Hepatocyte (in vitro differentiated cells): ENCODE results near the gene IGF2. TPM values are rescaled to one million over a fixed set of nuclear protein-coding genes. Genes with fewer than 3 reads are reported as not detected.

ENCODE experiments used
- DNase-seq: peaks from one replicate; pipeline ENCODE4 v3.0.0-alpha.2; 2016; ENCODE audit warnings: low spot score
- H2AFZ ChIP-seq: fragments of 200-600 bp; sonication (generic); 2 replicates; pipeline ENCODE4 v1.6.0; 2016; ENCODE audit warnings: antibody characterized with exemption, mild to moderate bottlenecking
- H3K27ac ChIP-seq: fragments of 200-600 bp; sonication (generic); 2 replicates; pipeline ENCODE4 v1.5.1; 2016; ENCODE audit warnings: mild to moderate bottlenecking
- H3K27me3 ChIP-seq: fragments of 200-600 bp; sonication (generic); 2 replicates; pipeline ENCODE4 v1.6.1; 2016
- H3K36me3 ChIP-seq: fragments of 200-600 bp; sonication (generic); replicated peaks from 2 replicates; pipeline ENCODE4 v1.5.1; 2016; ENCODE audit warnings: low read depth; ENCODE audit not compliant: insufficient read depth
- H3K4me1 ChIP-seq: fragments of 200-600 bp; sonication (generic); 2 replicates; pipeline ENCODE4 v1.5.1; 2016; ENCODE audit warnings: mild to moderate bottlenecking, moderate library complexity; ENCODE audit not compliant: insufficient read depth
- H3K4me2 ChIP-seq: fragments of 200-600 bp; sonication (generic); 2 replicates; pipeline ENCODE4 v1.6.0; 2016
- H3K4me3 ChIP-seq: fragments of 200-600 bp; sonication (generic); 2 replicates; pipeline ENCODE4 v1.5.1; 2016; ENCODE audit warnings: mild to moderate bottlenecking
- H3K79me2 ChIP-seq: fragments of 200-600 bp; sonication (generic); 2 replicates; pipeline ENCODE4 v1.6.0; 2017; ENCODE audit warnings: mild to moderate bottlenecking
- H3K9me2 ChIP-seq: fragments of 200-600 bp; sonication (generic); replicated peaks from 2 replicates; pipeline ENCODE4 v1.6.0; 2017; ENCODE audit warnings: mild to moderate bottlenecking; ENCODE audit not compliant: insufficient read depth
- H3K9me3 ChIP-seq: fragments of 200-600 bp; sonication (generic); 2 replicates; pipeline ENCODE4 v1.5.1; 2016; ENCODE audit warnings: low read depth, mild to moderate bottlenecking
- H4K20me1 ChIP-seq: fragments of 200-600 bp; sonication (generic); 2 replicates; pipeline ENCODE4 v1.6.0; 2016; ENCODE audit warnings: mild to moderate bottlenecking; ENCODE audit not compliant: insufficient read depth, poor library complexity, severe bottlenecking
- CTCF ChIP-seq: fragments of 200-600 bp; sonication (generic); IDR thresholded peaks from 2 replicates; pipeline ENCODE4 v1.5.1; 2016; ENCODE audit warnings: antibody characterized with exemption, mild to moderate bottlenecking; ENCODE audit not compliant: poor library complexity
- EZH2 ChIP-seq: fragments of 200-600 bp; sonication (generic); IDR thresholded peaks from 2 replicates; pipeline ENCODE4 v1.6.1; 2016; ENCODE audit warnings: antibody characterized with exemption, mild to moderate bottlenecking, borderline replicate concordance
- EZH2phosphoT487 ChIP-seq: fragments of 200-600 bp; sonication (generic); IDR thresholded peaks from one replicate; pipeline ENCODE4 v1.6.1; 2018; ENCODE audit warnings: antibody characterized with exemption, mild to moderate bottlenecking, low read depth, moderate library complexity; ENCODE audit not compliant: unreplicated experiment, severe bottlenecking
- WGBS: methylation state at CpG from one replicate; pipeline ENCODE4 v1.1.6; 2016; ENCODE audit warnings: low lambda C conversion rate; ENCODE audit errors: missing lambda C conversion rate; 5-methylcytosine and 5-hydroxymethylcytosine counted together
- polyA plus RNA-seq: library from polyadenylated mRNA; unstranded; fragments of >200 nt; fragmentation: Nextera tagmentation; extraction: Ambion mirVana; gene quantifications from 2 replicates; pipeline ENCODE4 v1.2.1, GENCODE V29; 2016
- total RNA-seq: library from RNA; depleted of rRNA; stranded (reverse); fragments of >200 nt; gene quantifications from 2 replicates; pipeline ENCODE4 v1.2.3, GENCODE V29; 2014

Gene IGF2
- total and polyA plus RNA-seq, 2 experiments from 2014 or later, result 1,507 to 2,911 TPM

GRCh38 chr11:2167141-2168045 is 28.2 kb upstream of the IGF2 start:
- DNase-seq, result no peak
- Histone ChIP-seq H3K79me2 (no peaks in the 10 kb centered on the region), H3K27me3 (no peaks in the 10 kb centered on the region), H3K9me2 (no peaks in the 10 kb centered on the region), H2AFZ (no peak overlapping the region), H3K36me3 (no peaks in the 10 kb centered on the region), H3K4me2 (no peak overlapping the region), H3K27ac (no peak overlapping the region), H3K4me1 (peaks cover 5% of the 10 kb centered on the region), H3K9me3 (no peaks in the 10 kb centered on the region), H4K20me1 (no peaks in the 10 kb centered on the region), H3K4me3 (no peak overlapping the region)
- WGBS, result 80% methylated on average over 24 of the region's 31 CpGs
- TF ChIP-seq EZH2, result no peak
- no peak for TF ChIP-seq EZH2phosphoT487
- TF ChIP-seq CTCF, result no peak

GRCh38 chr11:2166091-2166851 is 27.1 kb upstream of the IGF2 start:
- peak overlapping the region; percentile 65 for H3K4me2 ChIP-seq
- H3K27me3 ChIP-seq, result no peaks in the 10 kb centered on the region
- no peak overlapping the region for H3K27ac ChIP-seq
- H3K79me2 ChIP-seq, result no peaks in the 10 kb centered on the region
- no peaks in the 10 kb centered on the region for H3K9me2 ChIP-seq
- TF ChIP-seq EZH2phosphoT487 (no peak), CTCF (peak; percentile 74), EZH2 (no peak)
- H3K36me3 ChIP-seq, result no peaks in the 10 kb centered on the region
- H3K4me1 ChIP-seq, result peaks cover 5% of the 10 kb centered on the region
- H3K9me3 ChIP-seq, result no peaks in the 10 kb centered on the region
- DNase-seq, result peak; percentile 58
- no peaks in the 10 kb centered on the region for H4K20me1 ChIP-seq
- H2AFZ ChIP-seq, result no peak overlapping the region
- H3K4me3 ChIP-seq, result no peak overlapping the region
- 68% methylated on average over 33 of the region's 70 CpGs for WGBS

GRCh38 chr11:2165571-2165970 is 26.4 kb upstream of the IGF2 start:
- WGBS, result 94% methylated on average over 11 of the region's 13 CpGs
- DNase-seq, result no peak
- H3K4me3 ChIP-seq, result no peak overlapping the region
- H3K27ac ChIP-seq, result no peak overlapping the region
- H3K4me2 ChIP-seq, result no peak overlapping the region
- H3K27me3 ChIP-seq, result no peaks in the 10 kb centered on the region
- no peak overlapping the region for H2AFZ ChIP-seq
- no peaks in the 10 kb centered on the region for H3K36me3 ChIP-seq
- H3K4me1 ChIP-seq, result peaks cover 5% of the 10 kb centered on the region
- no peaks in the 10 kb centered on the region for H4K20me1 ChIP-seq
- H3K9me3 ChIP-seq, result no peaks in the 10 kb centered on the region
- TF ChIP-seq CTCF, result no peak
- TF ChIP-seq EZH2, result no peak
- no peak for TF ChIP-seq EZH2phosphoT487
- H3K9me2 ChIP-seq, result no peaks in the 10 kb centered on the region
- no peaks in the 10 kb centered on the region for H3K79me2 ChIP-seq
